Lung (tissue), 12 donors: ENCODE data around the gene LZTR1. TPM values are rescaled to one million over a fixed set of nuclear protein-coding genes. Genes with fewer than 3 reads are reported as not detected.

Experiments used
- ATAC-seq: fragments of 200-7000 bp; cut with Tn5 transposase; one replicate; pipeline ENCODE4 v1.9.1; 2020; ENCODE audit warnings: moderate number of reproducible peaks; ENCODE audit not compliant: insufficient read depth, low FRiP score
- DNase-seq, 3 donors: peaks; one replicate each; pipeline ENCODE4 v3.0.0-alpha.2; 2013 to 2017
- H3K27ac ChIP-seq, 2 donors: one replicate each; pipeline ENCODE4 v1.5.1; 2013; ENCODE audit warnings: mild to moderate bottlenecking in 2 of 2, moderate library complexity in 2 of 2, control low read depth in 1 of 2, inconsistent platforms in 1 of 2, low read depth in 1 of 2, low read length in 1 of 2
- H3K27me3 ChIP-seq, 3 donors: one replicate each; pipeline ENCODE4 v1.5.1; 2013; ENCODE audit warnings: low read length in 2 of 3; ENCODE audit not compliant: control insufficient read depth in 3 of 3, insufficient read depth in 3 of 3
- H3K36me3 ChIP-seq, 4 donors: one replicate each; pipeline ENCODE4 v1.5.1; 2013; ENCODE audit warnings: low read length in 4 of 4, mild to moderate bottlenecking in 1 of 4, moderate library complexity in 1 of 4; ENCODE audit not compliant: control insufficient read depth in 4 of 4, insufficient read depth in 4 of 4
- H3K4me1 ChIP-seq, 5 donors: one replicate each; pipeline ENCODE4 v1.5.1; 2013; ENCODE audit warnings: low read length in 5 of 5, mild to moderate bottlenecking in 2 of 5, moderate library complexity in 1 of 5; ENCODE audit not compliant: control insufficient read depth in 5 of 5, insufficient read depth in 5 of 5
- H3K4me3 ChIP-seq: one replicate; pipeline ENCODE4 v1.5.1; 2013; ENCODE audit warnings: mild to moderate bottlenecking, control low read depth, moderate library complexity
- H3K9ac ChIP-seq, 2 donors: one replicate each; pipeline ENCODE4 v1.5.1; 2013; ENCODE audit warnings: low read length in 2 of 2, control low read depth in 1 of 2; ENCODE audit not compliant: insufficient read depth in 1 of 2
- H3K9me3 ChIP-seq, 4 donors: one replicate each; pipeline ENCODE4 v1.5.1; 2013; ENCODE audit warnings: low read length in 3 of 4, mild to moderate bottlenecking in 1 of 4, moderate library complexity in 1 of 4; ENCODE audit not compliant: control insufficient read depth in 4 of 4, insufficient read depth in 3 of 4
- CTCF ChIP-seq: IDR thresholded peaks from 2 replicates; pipeline ENCODE4 v1.5.1; 2012; ENCODE audit warnings: mild to moderate bottlenecking; ENCODE audit errors: control extremely low read depth, extremely low read depth
- WGBS, 2 donors: extraction: QIAGEN DNeasy Blood & Tissue Kit; methylation state at CpG; one replicate each; pipeline ENCODE4 v1.1.7; 2013; 5-methylcytosine and 5-hydroxymethylcytosine counted together
- polyA plus RNA-seq, 2 donors: library from polyadenylated mRNA; stranded (reverse); fragments of 200-250 nt; gene quantifications; one replicate each; pipeline ENCODE4 v1.2.1, GENCODE V29; 2013
- total RNA-seq, 2 donors: library from RNA; depleted of rRNA in 1 of 2; stranded (reverse); fragments of >200 nt in 1 of 2; gene quantifications; one replicate each; pipeline ENCODE4 v1.2.1, GENCODE V29; 2014 to 2021
- donor health status: control.
- donor health status: control.
- donor health status: Bipolar disorder and iron deficiency.
- donor health status: healthy.
- donor health status: DM: yes; HTN: yes; CAD: no.

LZTR1 gene
- total and polyA plus RNA-seq, 4 donors, result 33.8 to 64.9 (median 44.9) TPM

- Histone ChIP-seq H3K9ac (no peak overlapping the region), H3K9me3 (no peaks in the 10 kb centered on the region), H3K27me3 (peaks cover 0 to 26% (median 8%) of the 10 kb centered on the region in 3 donors), H3K4me1 (peaks cover 0 to 12% (median 0%) of the 10 kb centered on the region in 5 donors), H3K27ac (no peak overlapping the region), H3K4me3 (no peak overlapping the region), H3K36me3 (no peaks in the 10 kb centered on the region)
- no peak for DNase-seq
- ATAC-seq, result no peak
- WGBS, 2 donors, result 93 to 97% methylated on average over 20 of the region's 20 CpGs
- no peak for TF ChIP-seq CTCF
Measured at GRCh38 chr22:20959578-20960461, 22.3 kb upstream of the LZTR1 start.

GRCh38 chr22:20960609-20961008 lies 21.5 kb upstream of the LZTR1 start:
- Histone ChIP-seq H3K27ac (no peak overlapping the region), H3K9me3 (no peaks in the 10 kb centered on the region), H3K27me3 (peaks cover 0 to 27% (median 8%) of the 10 kb centered on the region in 3 donors), H3K9ac (no peak overlapping the region), H3K36me3 (no peaks in the 10 kb centered on the region), H3K4me1 (peaks cover 0 to 12% (median 0%) of the 10 kb centered on the region in 5 donors), H3K4me3 (no peak overlapping the region)
- 94 to 95% methylated on average over 4 of the region's 4 CpGs for WGBS, 2 donors
- no peak for TF ChIP-seq CTCF
- no peak for DNase-seq
- ATAC-seq, result no peak

- DNase-seq, result no peak
- Histone ChIP-seq H3K9ac (no peak overlapping the region), H3K4me3 (no peak overlapping the region), H3K27ac (no peak overlapping the region), H3K36me3 (no peaks in the 10 kb centered on the region), H3K9me3 (no peaks in the 10 kb centered on the region), H3K27me3 (peaks cover 0 to 24% (median 8%) of the 10 kb centered on the region in 3 donors), H3K4me1 (peaks cover 0 to 5% (median 0%) of the 10 kb centered on the region in 5 donors)
- WGBS, 2 donors, result 95 to 98% methylated on average over 6 of the region's 6 CpGs
- ATAC-seq, result no peak
- TF ChIP-seq CTCF, result no peak
Measured at GRCh38 chr22:20962491-20962945, 19.6 kb upstream of the LZTR1 start.
